IPS-18a (cell line): ENCODE measurements around the gene GALP.

Experiments used
- H3K27ac ChIP-seq: one replicate; pipeline ENCODE4 v1.5.1; 2013; ENCODE audit warnings: low read length
- H3K27me3 ChIP-seq: one replicate; pipeline ENCODE4 v1.6.1; 2013; ENCODE audit warnings: mild to moderate bottlenecking, low read length; ENCODE audit not compliant: control insufficient read depth, insufficient read depth
- H3K36me3 ChIP-seq: one replicate; pipeline ENCODE4 v1.6.1; 2013; ENCODE audit warnings: low read depth, low read length; ENCODE audit not compliant: control insufficient read depth
- H3K4me1 ChIP-seq: one replicate; pipeline ENCODE4 v1.6.1; 2013; ENCODE audit warnings: low read depth, low read length; ENCODE audit not compliant: control insufficient read depth
- H3K4me3 ChIP-seq: one replicate; pipeline ENCODE4 v1.5.1; 2013; ENCODE audit warnings: low read length
- H3K9ac ChIP-seq: one replicate; pipeline ENCODE4 v1.6.1; 2013; ENCODE audit warnings: mild to moderate bottlenecking, low read length, moderate library complexity
- H3K9me3 ChIP-seq: one replicate; pipeline ENCODE4 v1.6.1; 2013; ENCODE audit warnings: low read depth, low read length; ENCODE audit not compliant: control insufficient read depth

The GALP gene

DNA sequence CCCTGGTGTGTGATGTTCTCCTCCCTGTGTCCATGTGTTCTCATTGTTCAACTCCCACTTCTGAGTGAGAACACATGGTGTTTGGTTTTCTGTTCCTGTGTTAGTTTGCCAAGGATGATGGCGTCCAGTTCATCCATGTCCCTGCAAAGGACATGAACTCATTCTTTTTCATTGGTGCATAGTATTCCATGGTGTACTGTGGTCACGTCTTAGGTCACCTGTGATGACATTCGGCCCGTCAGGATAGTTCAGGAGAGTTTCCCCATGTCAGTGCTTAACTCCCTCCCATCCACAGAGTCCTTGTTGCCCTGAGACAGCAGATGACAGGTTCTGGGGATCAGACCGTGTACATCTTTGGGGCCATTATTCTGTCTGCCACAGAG is 26.2 kb upstream of the GALP start:
- peaks cover 7% of the 10 kb centered on the region for H3K36me3 ChIP-seq
- H3K4me3 ChIP-seq: no peak overlapping the region
- no peaks in the 10 kb centered on the region for H3K27me3 ChIP-seq
- H3K27ac ChIP-seq: no peak overlapping the region
- no peak overlapping the region for H3K9ac ChIP-seq
- no peaks in the 10 kb centered on the region for H3K9me3 ChIP-seq
- H3K4me1 ChIP-seq: peaks cover 18% of the 10 kb centered on the region

DNA sequence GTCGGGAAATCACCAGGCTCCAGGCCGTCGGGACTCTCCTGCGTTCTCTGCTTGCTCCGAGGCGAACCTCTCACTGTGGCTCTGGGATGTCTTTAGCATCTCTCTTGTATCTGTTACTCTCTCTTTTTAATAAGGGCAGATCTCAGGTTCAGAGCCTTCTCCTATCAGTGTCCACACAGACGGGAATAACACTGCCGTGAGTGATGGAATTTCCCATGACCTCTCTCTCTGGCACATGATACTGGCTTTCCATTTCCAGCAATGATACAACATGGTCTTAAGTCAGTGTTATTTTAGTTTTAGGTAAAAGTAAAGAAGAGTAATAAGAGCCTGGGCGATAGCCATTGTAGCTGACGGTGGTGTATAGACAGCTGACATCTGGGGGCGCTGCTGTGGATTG is 25.4 kb upstream of the GALP start:
- no peak overlapping the region for H3K4me3 ChIP-seq
- no peak overlapping the region for H3K27ac ChIP-seq
- peaks cover 18% of the 10 kb centered on the region for H3K4me1 ChIP-seq
- H3K9ac ChIP-seq: no peak overlapping the region
- H3K27me3 ChIP-seq: no peaks in the 10 kb centered on the region
- H3K9me3 ChIP-seq: no peaks in the 10 kb centered on the region
- peaks cover 9% of the 10 kb centered on the region for H3K36me3 ChIP-seq

DNA sequence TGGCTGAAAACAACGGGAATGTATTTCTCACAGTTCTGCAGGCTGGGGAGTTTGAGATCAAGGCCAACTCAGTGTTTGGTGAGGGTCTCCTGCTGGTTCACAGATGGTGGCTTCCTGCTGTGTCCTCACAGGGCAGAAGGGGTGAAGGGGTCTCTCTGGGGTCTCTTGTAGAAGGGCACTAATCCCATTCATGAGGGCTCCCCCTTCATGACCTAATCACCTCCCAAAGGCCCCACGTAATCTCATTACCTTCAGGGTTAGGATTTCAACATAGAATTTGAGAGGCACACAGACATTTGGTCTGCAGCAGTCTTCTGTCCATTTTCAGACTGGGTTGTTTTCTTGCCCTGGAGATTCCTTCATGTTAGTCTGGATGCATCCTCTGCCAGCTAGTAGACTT is 23.2 kb upstream of the GALP start:
- Histone ChIP-seq H3K9me3 (no peaks in the 10 kb centered on the region), H3K36me3 (peaks cover 13% of the 10 kb centered on the region), H3K27me3 (no peaks in the 10 kb centered on the region), H3K9ac (no peak overlapping the region), H3K4me1 (peaks cover 18% of the 10 kb centered on the region), H3K4me3 (no peak overlapping the region), H3K27ac (no peak overlapping the region)

DNA sequence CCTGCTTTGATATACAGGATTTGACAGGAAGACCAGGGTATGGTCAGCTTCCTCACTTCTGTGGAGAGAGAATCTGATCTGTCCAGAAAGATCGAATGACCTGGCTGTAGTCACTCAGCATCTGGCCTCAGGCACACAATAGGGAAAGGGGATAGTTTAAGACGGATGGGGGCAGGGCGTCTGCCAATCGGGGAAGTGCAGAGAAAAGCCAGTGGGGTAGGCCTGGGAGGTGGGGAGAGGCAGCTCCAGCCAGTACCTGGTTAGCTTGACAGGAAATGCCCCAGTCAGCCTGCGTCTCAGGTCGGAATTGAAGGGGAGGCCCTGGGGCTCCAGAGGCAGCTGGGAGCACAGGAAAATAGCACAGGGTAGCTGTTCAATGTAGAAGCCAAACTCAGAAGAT is 22.3 kb upstream of the GALP start:
- Histone ChIP-seq H3K9ac (no peak overlapping the region), H3K36me3 (peaks cover 10% of the 10 kb centered on the region), H3K27ac (no peak overlapping the region)

DNA sequence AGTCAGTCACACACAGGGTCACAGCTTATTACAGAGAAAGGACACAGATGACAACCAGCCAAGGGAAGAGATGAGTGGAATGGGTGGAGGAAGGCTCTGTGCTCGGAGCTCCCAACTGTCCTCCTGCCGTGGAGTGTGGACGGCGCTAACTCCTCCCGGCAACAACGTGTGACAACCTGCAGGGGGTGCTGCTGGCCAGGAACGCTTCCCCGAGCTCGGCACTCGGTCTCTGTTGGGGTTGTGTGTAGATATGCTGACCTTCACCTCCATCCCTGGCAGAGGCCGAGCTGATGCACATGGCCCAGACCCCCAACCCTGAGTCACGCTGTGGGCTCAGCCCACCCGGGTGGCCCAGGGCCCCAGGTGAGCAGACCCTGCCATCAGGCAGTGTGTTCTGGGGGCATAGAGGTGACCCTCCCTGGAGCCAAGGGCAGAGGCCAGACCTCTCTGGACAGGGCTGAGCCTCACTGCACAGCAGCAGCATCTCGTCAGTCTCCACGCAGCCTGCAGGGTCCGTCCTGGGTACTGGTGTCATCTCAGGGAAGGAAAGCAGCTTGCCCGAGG is 20.6 kb upstream of the GALP start:
- no peak overlapping the region for H3K4me3 ChIP-seq
- no peak overlapping the region for H3K27ac ChIP-seq
- no peaks in the 10 kb centered on the region for H3K27me3 ChIP-seq
- no peak overlapping the region for H3K9ac ChIP-seq
- peaks cover 16% of the 10 kb centered on the region for H3K36me3 ChIP-seq
- H3K4me1 ChIP-seq: peaks cover 18% of the 10 kb centered on the region
- no peaks in the 10 kb centered on the region for H3K9me3 ChIP-seq

More for the DNA sequence above, 22.3 kb upstream of the GALP start:
- Histone ChIP-seq H3K27me3 (no peaks in the 10 kb centered on the region), H3K4me1 (peaks cover 18% of the 10 kb centered on the region), H3K4me3 (peak overlapping the region; percentile 18), H3K9me3 (no peaks in the 10 kb centered on the region)

DNA sequence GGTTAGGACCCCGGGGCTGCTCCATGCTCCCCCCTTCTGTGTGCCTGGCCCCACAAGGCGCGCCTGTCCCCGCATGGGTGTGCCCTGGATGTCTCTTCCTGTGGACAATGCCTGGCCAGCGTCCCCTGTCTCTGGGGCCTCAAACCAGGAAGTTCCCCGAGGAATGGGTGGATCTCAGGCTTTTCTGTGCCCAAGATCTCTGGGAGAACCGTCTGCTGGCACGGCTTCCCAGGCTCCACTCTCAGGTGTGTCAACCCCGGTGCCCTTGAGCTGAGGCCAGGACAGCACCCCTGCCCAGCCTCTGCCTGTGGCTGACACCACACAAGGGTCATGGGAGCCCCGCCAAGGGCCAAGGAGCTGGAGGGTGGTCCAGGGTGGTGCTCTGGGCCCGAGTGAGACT is 19.0 kb upstream of the GALP start:
- Histone ChIP-seq H3K9ac (no peak overlapping the region), H3K4me3 (no peak overlapping the region), H3K27me3 (no peaks in the 10 kb centered on the region), H3K27ac (no peak overlapping the region), H3K4me1 (peaks cover 18% of the 10 kb centered on the region), H3K9me3 (no peaks in the 10 kb centered on the region), H3K36me3 (peaks cover 16% of the 10 kb centered on the region)

DNA sequence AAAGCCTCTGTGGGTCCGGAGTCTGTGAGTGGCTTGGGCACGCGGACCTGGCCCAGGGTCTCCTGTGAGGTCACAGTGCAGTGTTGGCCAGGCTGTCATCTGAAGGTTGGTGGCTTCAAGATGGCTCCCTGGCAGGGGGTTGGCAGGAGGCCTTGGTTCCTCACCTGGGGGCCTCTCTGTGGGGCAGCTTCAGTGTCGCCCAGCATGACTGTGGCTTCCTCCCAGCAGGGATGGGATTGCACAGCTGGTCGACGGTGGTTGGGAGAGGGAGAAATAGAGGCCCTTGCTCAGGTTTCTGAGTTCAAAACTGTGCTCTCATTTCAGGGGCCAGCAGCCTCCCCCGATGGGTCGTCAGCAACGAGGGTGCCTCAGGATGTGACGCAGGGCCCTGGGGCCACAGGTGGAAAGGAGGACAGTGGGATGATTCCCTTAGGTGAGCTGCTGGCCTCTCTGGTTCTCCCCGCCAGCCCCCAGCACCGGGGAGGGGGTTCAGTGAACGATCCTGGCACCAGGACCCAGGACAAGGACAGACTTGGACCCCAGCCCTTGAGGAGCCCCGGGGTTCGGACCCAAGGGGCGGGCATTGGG is 17.5 kb upstream of the GALP start:
- Histone ChIP-seq H3K27ac (no peak overlapping the region), H3K36me3 (peaks cover 20% of the 10 kb centered on the region), H3K4me3 (no peak overlapping the region), H3K4me1 (peaks cover 7% of the 10 kb centered on the region), H3K9ac (no peak overlapping the region), H3K9me3 (no peaks in the 10 kb centered on the region), H3K27me3 (no peaks in the 10 kb centered on the region)

DNA sequence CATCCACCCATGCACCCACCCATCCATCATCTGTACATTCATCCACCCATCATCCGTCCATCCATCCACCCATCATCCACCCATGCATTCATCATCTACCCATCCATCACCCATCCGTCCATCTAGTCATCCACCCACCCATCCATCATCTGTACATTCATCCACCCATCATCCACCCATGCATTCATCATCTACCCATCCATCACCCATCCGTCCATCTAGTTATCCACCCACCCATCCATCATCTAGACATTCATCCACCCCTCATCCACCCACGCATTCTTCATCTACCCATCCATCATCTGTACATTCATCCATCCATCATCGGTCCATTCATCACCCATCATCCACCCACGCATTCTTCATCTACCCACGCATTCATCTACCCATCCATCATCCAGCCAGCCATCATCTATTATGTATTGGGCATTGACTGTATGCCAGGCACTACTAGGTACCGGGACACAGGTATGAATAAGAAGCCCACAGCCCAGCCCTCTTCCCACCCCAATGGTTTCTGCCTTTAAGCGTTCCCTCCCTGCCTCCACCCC is 16.7 kb upstream of the GALP start:
- H3K27me3 ChIP-seq: no peaks in the 10 kb centered on the region
- no peaks in the 10 kb centered on the region for H3K4me1 ChIP-seq
- peaks cover 20% of the 10 kb centered on the region for H3K36me3 ChIP-seq
- H3K9me3 ChIP-seq: no peaks in the 10 kb centered on the region
- no peak overlapping the region for H3K9ac ChIP-seq
- no peak overlapping the region for H3K4me3 ChIP-seq
- no peak overlapping the region for H3K27ac ChIP-seq

DNA sequence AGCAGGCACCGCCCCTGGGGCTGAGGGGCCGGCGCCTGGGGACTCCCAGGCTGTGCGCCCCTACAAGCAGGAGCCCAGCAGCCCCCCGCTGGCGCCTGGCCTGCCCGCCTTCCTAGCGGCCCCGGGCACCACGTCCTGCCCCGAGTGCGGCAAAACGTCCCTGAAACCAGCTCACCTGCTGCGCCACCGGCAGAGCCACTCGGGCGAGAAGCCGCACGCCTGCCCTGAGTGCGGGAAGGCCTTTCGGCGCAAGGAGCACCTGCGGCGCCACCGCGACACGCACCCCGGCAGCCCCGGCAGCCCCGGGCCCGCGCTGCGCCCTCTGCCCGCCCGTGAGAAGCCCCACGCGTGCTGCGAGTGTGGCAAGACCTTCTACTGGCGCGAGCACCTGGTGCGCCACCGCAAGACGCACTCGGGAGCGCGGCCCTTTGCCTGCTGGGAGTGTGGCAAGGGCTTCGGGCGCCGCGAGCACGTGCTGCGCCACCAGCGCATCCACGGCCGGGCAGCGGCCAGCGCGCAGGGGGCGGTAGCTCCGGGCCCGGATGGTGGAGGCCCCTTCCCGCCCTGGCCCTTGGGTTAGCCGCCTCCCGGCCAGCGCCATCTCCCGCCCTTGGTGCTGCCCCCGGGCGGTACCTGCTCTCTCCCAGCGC is 16.1 kb upstream of the GALP start:
- Histone ChIP-seq H3K27me3 (no peaks in the 10 kb centered on the region), H3K9ac (no peak overlapping the region), H3K4me3 (no peak overlapping the region), H3K4me1 (no peaks in the 10 kb centered on the region), H3K9me3 (no peaks in the 10 kb centered on the region), H3K27ac (no peak overlapping the region), H3K36me3 (peaks cover 18% of the 10 kb centered on the region)

DNA sequence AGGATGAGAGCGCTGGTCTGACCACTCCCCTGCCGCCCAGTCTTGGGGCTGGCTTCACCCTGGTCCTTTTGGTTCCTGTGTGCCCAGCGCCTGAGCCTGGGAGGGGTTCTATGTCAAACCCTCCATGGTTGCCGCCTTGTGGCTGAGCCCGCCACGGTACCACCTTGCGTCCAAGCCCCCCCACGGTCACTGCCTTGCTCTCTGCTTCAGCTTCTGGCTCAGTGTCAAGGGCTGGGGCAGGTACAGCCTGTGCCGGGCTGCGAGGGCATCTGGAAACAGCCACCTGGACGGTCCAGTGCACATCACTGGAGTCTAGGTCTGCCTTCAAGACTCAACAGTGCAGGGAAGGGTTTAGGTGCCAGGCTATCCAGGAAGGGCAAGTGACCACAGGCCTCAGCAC is 14.3 kb upstream of the GALP start:
- no peak overlapping the region for H3K27ac ChIP-seq
- no peaks in the 10 kb centered on the region for H3K4me1 ChIP-seq
- no peak overlapping the region for H3K9ac ChIP-seq
- peaks cover 10% of the 10 kb centered on the region for H3K36me3 ChIP-seq
- no peak overlapping the region for H3K4me3 ChIP-seq
- H3K9me3 ChIP-seq: no peaks in the 10 kb centered on the region
- H3K27me3 ChIP-seq: no peaks in the 10 kb centered on the region

DNA sequence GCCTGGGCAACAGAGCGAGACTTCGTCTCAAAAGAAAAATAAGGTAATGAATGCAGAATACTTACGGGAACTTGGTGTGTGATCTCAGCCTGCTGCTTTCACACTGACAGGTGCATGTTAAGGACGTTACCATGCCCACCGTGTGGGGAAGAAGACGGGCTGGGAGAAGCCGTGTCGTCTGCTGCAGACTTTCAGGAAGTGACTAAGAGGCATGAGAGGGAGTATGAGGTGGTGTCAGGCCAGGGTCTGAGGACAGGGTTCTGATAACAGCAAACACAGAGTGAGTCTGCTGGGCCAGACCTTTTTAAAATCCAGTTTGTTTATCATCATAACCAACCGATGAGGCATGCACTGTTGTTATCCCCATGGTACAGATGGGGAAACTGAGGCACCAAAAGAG is 13.6 kb upstream of the GALP start:
- H3K27ac ChIP-seq: no peak overlapping the region
- H3K4me1 ChIP-seq: no peaks in the 10 kb centered on the region
- H3K4me3 ChIP-seq: no peak overlapping the region
- no peaks in the 10 kb centered on the region for H3K27me3 ChIP-seq
- no peaks in the 10 kb centered on the region for H3K9me3 ChIP-seq
- no peak overlapping the region for H3K9ac ChIP-seq
- H3K36me3 ChIP-seq: peaks cover 10% of the 10 kb centered on the region

DNA sequence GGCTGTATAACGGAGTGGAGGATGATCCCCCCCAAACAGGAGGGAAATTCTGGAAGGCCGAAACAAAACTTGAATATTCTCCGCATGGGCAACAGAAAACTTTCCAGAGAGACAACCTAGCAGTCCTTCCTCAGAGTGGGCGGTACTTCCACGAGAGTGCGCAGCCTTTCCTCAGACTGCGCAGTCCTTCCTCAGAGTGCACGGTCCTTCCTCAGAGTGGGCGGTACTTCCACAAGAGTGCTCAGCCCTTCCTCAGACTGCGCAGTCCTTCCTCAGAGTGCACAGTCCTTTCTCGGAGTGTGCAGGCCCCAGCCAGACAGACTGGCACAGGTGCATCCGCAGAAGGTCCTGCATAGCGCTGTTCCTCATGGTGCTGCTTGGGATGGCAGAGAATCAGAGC is 12.7 kb upstream of the GALP start:
- Histone ChIP-seq H3K36me3 (peaks cover 10% of the 10 kb centered on the region), H3K27me3 (no peaks in the 10 kb centered on the region), H3K9ac (no peak overlapping the region), H3K9me3 (no peaks in the 10 kb centered on the region), H3K27ac (no peak overlapping the region), H3K4me1 (no peaks in the 10 kb centered on the region), H3K4me3 (no peak overlapping the region)
